ENCODE measurements around the gene LYSMD2.
"Not testable (repeated sequence)": the region's sequence is repeated elsewhere in the genome, so short reads cannot be mapped to it uniquely, and the experiment has no call there.

The LYSMD2 gene, protein sequence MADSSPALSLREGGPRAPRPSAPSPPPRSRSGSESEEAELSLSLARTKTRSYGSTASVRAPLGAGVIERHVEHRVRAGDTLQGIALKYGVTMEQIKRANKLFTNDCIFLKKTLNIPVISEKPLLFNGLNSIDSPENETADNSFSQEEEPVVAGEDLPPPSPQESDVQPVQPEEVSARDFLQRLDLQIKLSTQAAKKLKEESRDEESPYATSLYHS

DNA sequence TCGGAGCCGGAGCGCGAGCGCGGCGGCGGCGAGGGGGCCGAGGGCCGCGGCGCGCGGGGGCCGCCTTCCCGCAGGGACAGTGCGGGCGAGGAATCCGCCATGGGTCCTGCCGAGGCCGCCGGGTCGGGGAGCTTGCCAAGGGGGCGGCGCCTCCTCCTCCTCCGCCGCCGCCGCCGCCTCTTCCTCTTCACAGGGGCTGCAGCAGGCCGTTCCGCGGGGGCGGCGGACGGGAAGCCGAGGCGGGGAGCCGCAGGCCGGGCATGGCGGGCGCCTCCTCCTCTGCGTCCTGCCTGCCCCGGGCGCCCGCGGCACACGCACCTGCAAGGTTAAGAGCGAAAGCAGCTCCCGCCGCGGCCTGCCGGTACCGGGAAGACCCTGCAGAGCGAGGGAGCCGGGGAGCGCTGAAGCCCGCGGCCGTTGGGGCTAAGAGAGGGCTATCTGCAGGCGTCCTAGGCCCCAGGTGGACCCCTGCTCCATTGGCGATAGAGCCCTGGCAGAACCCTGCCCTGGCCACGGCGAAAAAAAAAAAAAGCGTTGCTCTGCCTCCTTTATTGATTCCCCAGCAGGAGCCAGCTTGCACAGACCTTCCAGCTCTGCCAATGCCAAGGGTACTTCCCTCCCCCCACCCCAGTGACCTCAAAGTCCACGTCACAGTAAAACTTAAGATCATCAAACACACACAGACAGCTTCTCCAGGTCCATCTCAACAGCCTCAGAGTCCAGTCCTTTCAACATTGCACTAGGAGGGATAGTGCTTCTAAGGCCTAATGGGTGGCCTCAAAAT lies at the start of gene LYSMD2:
TSS of gene LYSMD2 (minus strand) at position 134 of the 784 bp plus-strand sequence. CDS start at position 101, 33 bp downstream.
- no peak within 1 kb of the TSS for H2AFZ ChIP-seq (ENCODE audit: low read length)

DNA sequence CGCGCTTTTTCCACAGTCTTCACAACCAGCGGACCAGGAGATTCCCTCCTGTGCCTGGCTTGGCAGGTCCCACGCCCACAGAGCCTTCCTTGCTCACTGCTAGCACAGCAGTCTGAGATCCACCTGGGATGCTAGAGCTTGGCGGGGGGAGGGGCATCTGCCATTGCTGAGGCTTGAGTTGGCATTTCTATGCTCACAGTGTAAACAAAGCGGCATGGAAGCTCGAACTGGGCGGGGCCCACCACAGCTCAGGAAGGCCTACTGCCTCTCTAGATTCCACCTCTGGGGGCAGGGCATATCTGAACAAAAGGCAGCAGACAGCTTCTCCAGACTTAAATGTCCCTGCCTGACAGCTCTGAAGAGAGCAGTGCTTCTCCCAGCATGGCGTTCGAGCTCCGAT lies 49.7 kb upstream of the LYSMD2 start:
- H3K9me2 ChIP-seq (ENCODE audit: low read depth, low read length); H3K4me3 ChIP-seq (ENCODE audit: low read depth, low read length, poor library complexity, severe bottlenecking); H3F3A ChIP-seq (ENCODE audit: insufficient read depth, low read length); H3K36me3 ChIP-seq (ENCODE audit: insufficient read depth, low read length); H2AFZ ChIP-seq (ENCODE audit: low read length); H3K27me3 ChIP-seq (ENCODE audit: insufficient read depth, low read length); H3K9me3 ChIP-seq (ENCODE audit: low read length); H3K79me2 ChIP-seq (ENCODE audit: insufficient read depth, low read length); H3K27ac ChIP-seq (ENCODE audit: low read depth, low read length, poor library complexity, severe bottlenecking); H3K9ac ChIP-seq (ENCODE audit: low read length); H3K4me2 ChIP-seq (ENCODE audit: low read length); H4K20me1 ChIP-seq (ENCODE audit: insufficient read depth, low read length); H3K4me1 ChIP-seq (ENCODE audit: insufficient read depth, low read length, severe bottlenecking): not testable (repeated sequence)

More for the DNA sequence above, at the start of gene LYSMD2:
- no peaks in the 10 kb centered on the region for H3K79me2 ChIP-seq (ENCODE audit: insufficient read depth, low read length)
- peak within 1 kb of the TSS; percentile 58 for H3K9ac ChIP-seq (ENCODE audit: low read length)
- no peak for TF ChIP-seq EZH2 (IDR thresholded peaks at IDR 0.05; ENCODE audit: borderline replicate concordance, low read length)
- TF ChIP-seq CTCF (IDR thresholded peaks at IDR 0.05; ENCODE audit: low read length): no peak
- no peaks in the 10 kb centered on the region for H4K20me1 ChIP-seq (ENCODE audit: insufficient read depth, low read length)
- H3K36me3 ChIP-seq (ENCODE audit: insufficient read depth, low read length): no peaks in the 10 kb centered on the region
- H3K4me3 ChIP-seq (ENCODE audit: low read depth, low read length, poor library complexity, severe bottlenecking): peak within 1 kb of the TSS; percentile 60
- H3K9me2 ChIP-seq (ENCODE audit: low read depth, low read length): no peaks in the 10 kb centered on the region
- no peaks in the 10 kb centered on the region for H3F3A ChIP-seq (ENCODE audit: insufficient read depth, low read length)
- H3K4me2 ChIP-seq (ENCODE audit: low read length): peak within 1 kb of the TSS; percentile 53
- no peak within 1 kb of the TSS for H3K27ac ChIP-seq (ENCODE audit: low read depth, low read length, poor library complexity, severe bottlenecking)
- H3K4me1 ChIP-seq (ENCODE audit: insufficient read depth, low read length, severe bottlenecking): peaks cover 31% of the 10 kb centered on the region
- no peaks in the 10 kb centered on the region for H3K9me3 ChIP-seq (ENCODE audit: low read length)
- H3K27me3 ChIP-seq (ENCODE audit: insufficient read depth, low read length): no peaks in the 10 kb centered on the region

GRCh38 chr15:51783967-51784366 lies 46.5 kb upstream of the LYSMD2 start:
- H3K9ac ChIP-seq (ENCODE audit: low read length): no peak overlapping the region
- H3K27me3 ChIP-seq (ENCODE audit: insufficient read depth, low read length): no peaks in the 10 kb centered on the region
- 0 out of 2 replicates have a peak, but pooled peaks cover 6% of the 10 kb centered on the region for H3K9me3 ChIP-seq (ENCODE audit: low read length)
- H3K4me1 ChIP-seq (ENCODE audit: insufficient read depth, low read length, severe bottlenecking): no peaks in the 10 kb centered on the region
- no peaks in the 10 kb centered on the region for H3K79me2 ChIP-seq (ENCODE audit: insufficient read depth, low read length)
- H4K20me1 ChIP-seq (ENCODE audit: insufficient read depth, low read length): no peaks in the 10 kb centered on the region
- no peaks in the 10 kb centered on the region for H3F3A ChIP-seq (ENCODE audit: insufficient read depth, low read length)
- H3K36me3 ChIP-seq (ENCODE audit: insufficient read depth, low read length): no peaks in the 10 kb centered on the region
- no peaks in the 10 kb centered on the region for H3K9me2 ChIP-seq (ENCODE audit: low read depth, low read length)
- no peak overlapping the region for H2AFZ ChIP-seq (ENCODE audit: low read length)
- H3K4me3 ChIP-seq (ENCODE audit: low read depth, low read length, poor library complexity, severe bottlenecking): no peak overlapping the region
- TF ChIP-seq EZH2 (IDR thresholded peaks at IDR 0.05; ENCODE audit: borderline replicate concordance, low read length) (no peak), CTCF (IDR thresholded peaks at IDR 0.05; ENCODE audit: low read length) (no peak)
- H3K27ac ChIP-seq (ENCODE audit: low read depth, low read length, poor library complexity, severe bottlenecking): no peak overlapping the region
- H3K4me2 ChIP-seq (ENCODE audit: low read length): no peak overlapping the region
